Neural progenitor cell (in vitro differentiated cells): ENCODE data around the gene HNF4A. TPM values are rescaled to one million over a fixed set of nuclear protein-coding genes. Genes with fewer than 3 reads are reported as not detected.

Experiments
- DNase-seq: peaks from one replicate; pipeline ENCODE4 v3.0.0-alpha.2; 2016; ENCODE audit warnings: low spot score
- H2AFZ ChIP-seq: fragments of 200-600 bp; sonication (generic); replicated peaks from 2 replicates; pipeline ENCODE4 v1.6.1; 2016; ENCODE audit warnings: antibody characterized with exemption
- H3F3A ChIP-seq: fragments of 200-600 bp; sonication (generic); 2 replicates; pipeline ENCODE4 v1.6.1; 2016; ENCODE audit warnings: antibody characterized with exemption, low read depth
- H3K27ac ChIP-seq: fragments of 200-600 bp; sonication (generic); 2 replicates; pipeline ENCODE4 v1.5.1; 2016; ENCODE audit warnings: mild to moderate bottlenecking
- H3K27me3 ChIP-seq: fragments of 200-600 bp; sonication (generic); 2 replicates; pipeline ENCODE4 v1.6.1; 2016; ENCODE audit warnings: mild to moderate bottlenecking, moderate library complexity
- H3K36me3 ChIP-seq: fragments of 200-600 bp; sonication (generic); 2 replicates; pipeline ENCODE4 v1.5.1; 2016
- H3K4me1 ChIP-seq: fragments of 200-600 bp; sonication (generic); 2 replicates; pipeline ENCODE4 v1.6.1; 2016; ENCODE audit warnings: mixed run types
- H3K4me2 ChIP-seq: fragments of 200-600 bp; sonication (generic); 2 replicates; pipeline ENCODE4 v1.6.1; 2016
- H3K4me3 ChIP-seq: fragments of 200-600 bp; sonication (generic); 2 replicates; pipeline ENCODE4 v1.5.1; 2016
- H3K79me2 ChIP-seq: fragments of 200-600 bp; sonication (generic); 2 replicates; pipeline ENCODE4 v1.6.1; 2016; ENCODE audit warnings: low read depth
- H3K9ac ChIP-seq: fragments of 200-600 bp; sonication (generic); 2 replicates; pipeline ENCODE4 v1.6.1; 2016
- H3K9me3 ChIP-seq: fragments of 200-600 bp; sonication (generic); 2 replicates; pipeline ENCODE4 v1.5.1; 2016; ENCODE audit warnings: low read depth
- H4K20me1 ChIP-seq: fragments of 200-600 bp; sonication (generic); 2 replicates; pipeline ENCODE4 v1.6.1; 2016; ENCODE audit warnings: low read depth
- H3K27ac Mint-ChIP-seq: 3 replicates; pipeline ENCODE4 v1.8.0; 2021; ENCODE audit warnings: mixed read lengths
- H3K27me3 Mint-ChIP-seq: 2 replicates; pipeline ENCODE4 v1.8.0; 2022; ENCODE audit warnings: low read depth, mild to moderate bottlenecking, inconsistent platforms, moderate library complexity, mixed read lengths; ENCODE audit not compliant: insufficient read depth
- H3K36me3 Mint-ChIP-seq: 3 replicates; pipeline ENCODE4 v1.8.0; 2021; ENCODE audit warnings: mixed read lengths
- H3K4me1 Mint-ChIP-seq: 3 replicates; pipeline ENCODE4 v1.8.0; 2021; ENCODE audit warnings: mixed read lengths
- H3K4me3 Mint-ChIP-seq: 3 replicates; pipeline ENCODE4 v1.8.0; 2021; ENCODE audit warnings: mild to moderate bottlenecking, moderate library complexity, mixed read lengths
- H3K9me3 Mint-ChIP-seq: 3 replicates; pipeline ENCODE4 v1.8.0; 2020; ENCODE audit warnings: mixed read lengths
- EZH2 ChIP-seq: fragments of 200-600 bp; sonication (generic); IDR thresholded peaks from 2 replicates; pipeline ENCODE4 v1.6.1; 2017; ENCODE audit warnings: antibody characterized with exemption, mild to moderate bottlenecking, moderate library complexity
- EZH2phosphoT487 ChIP-seq: fragments of 200-600 bp; sonication (generic); IDR thresholded peaks from 2 replicates; pipeline ENCODE4 v1.6.1; 2017; ENCODE audit warnings: antibody characterized with exemption
- total RNA-seq: library from RNA; depleted of rRNA; stranded (reverse); fragments of >200 nt; gene quantifications from 2 replicates; pipeline ENCODE4 v1.2.3, GENCODE V29; 2015; ENCODE audit warnings: low replicate concordance
- TF ChIP-seq, protein P1 (sequence below): fragments of 200-600 bp; sonication (generic); IDR thresholded peaks from 2 replicates; pipeline ENCODE4 v1.5.1; 2017; ENCODE audit warnings: antibody characterized with exemption, mild to moderate bottlenecking

HNF4A gene
- total RNA-seq, 1 donor from 2014 or later: 1.6 TPM

- Mint-ChIP-seq H3K36me3 (peaks cover 8% of the 10 kb centered on the region), H3K4me1 (peaks cover 13% of the 10 kb centered on the region), H3K9me3 (no peaks in the 10 kb centered on the region), H3K27me3 (peaks cover 6% of the 10 kb centered on the region), H3K4me3 (no peak overlapping the region), H3K27ac (no peak overlapping the region)
- Histone ChIP-seq H3K27ac (no peak overlapping the region), H3K9ac (no peak overlapping the region), H3K4me2 (no peak overlapping the region), H3K36me3 (no peaks in the 10 kb centered on the region), H4K20me1 (no peaks in the 10 kb centered on the region), H3K79me2 (peaks cover 14% of the 10 kb centered on the region), H3K4me1 (no peaks in the 10 kb centered on the region), H2AFZ (no peak overlapping the region), H3K4me3 (no peak overlapping the region), H3K27me3 (no peaks in the 10 kb centered on the region), H3F3A (no peaks in the 10 kb centered on the region), H3K9me3 (no peaks in the 10 kb centered on the region)
- DNase-seq: no peak
- TF ChIP-seq, protein P1, sequence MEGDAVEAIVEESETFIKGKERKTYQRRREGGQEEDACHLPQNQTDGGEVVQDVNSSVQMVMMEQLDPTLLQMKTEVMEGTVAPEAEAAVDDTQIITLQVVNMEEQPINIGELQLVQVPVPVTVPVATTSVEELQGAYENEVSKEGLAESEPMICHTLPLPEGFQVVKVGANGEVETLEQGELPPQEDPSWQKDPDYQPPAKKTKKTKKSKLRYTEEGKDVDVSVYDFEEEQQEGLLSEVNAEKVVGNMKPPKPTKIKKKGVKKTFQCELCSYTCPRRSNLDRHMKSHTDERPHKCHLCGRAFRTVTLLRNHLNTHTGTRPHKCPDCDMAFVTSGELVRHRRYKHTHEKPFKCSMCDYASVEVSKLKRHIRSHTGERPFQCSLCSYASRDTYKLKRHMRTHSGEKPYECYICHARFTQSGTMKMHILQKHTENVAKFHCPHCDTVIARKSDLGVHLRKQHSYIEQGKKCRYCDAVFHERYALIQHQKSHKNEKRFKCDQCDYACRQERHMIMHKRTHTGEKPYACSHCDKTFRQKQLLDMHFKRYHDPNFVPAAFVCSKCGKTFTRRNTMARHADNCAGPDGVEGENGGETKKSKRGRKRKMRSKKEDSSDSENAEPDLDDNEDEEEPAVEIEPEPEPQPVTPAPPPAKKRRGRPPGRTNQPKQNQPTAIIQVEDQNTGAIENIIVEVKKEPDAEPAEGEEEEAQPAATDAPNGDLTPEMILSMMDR: no peak
Measured at GRCh38 chr20:44478206-44478605, 122.7 kb downstream of the HNF4A start.

DNA sequence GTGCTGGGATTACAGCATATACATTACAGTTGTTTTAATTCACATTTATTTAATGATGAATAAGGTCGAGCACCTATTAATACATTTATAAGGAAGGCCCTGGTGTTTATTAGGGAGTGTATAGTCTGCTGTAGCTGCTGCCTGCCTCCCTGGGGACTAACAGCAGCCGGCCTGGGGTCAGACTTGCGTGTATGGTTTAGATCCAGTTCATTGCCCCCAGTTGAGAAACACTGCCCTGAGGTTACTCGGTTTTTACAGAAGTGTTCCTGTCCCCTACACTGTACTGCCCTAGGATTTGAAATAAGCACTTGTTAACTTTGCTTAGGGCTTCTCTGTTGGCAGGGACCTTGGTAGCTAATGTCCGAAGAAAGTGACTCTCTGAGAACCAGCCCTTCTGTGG lies 124.1 kb downstream of the HNF4A start:
- no peak overlapping the region for H3K4me3 Mint-ChIP-seq
- peaks cover 8% of the 10 kb centered on the region for H3K36me3 Mint-ChIP-seq
- no peaks in the 10 kb centered on the region for H4K20me1 ChIP-seq
- no peak overlapping the region for H2AFZ ChIP-seq
- no peaks in the 10 kb centered on the region for H3F3A ChIP-seq
- no peak for DNase-seq
- no peak overlapping the region for H3K4me2 ChIP-seq
- H3K27ac Mint-ChIP-seq: no peak overlapping the region
- H3K27me3 ChIP-seq: no peaks in the 10 kb centered on the region
- peaks cover 2% of the 10 kb centered on the region for H3K27me3 Mint-ChIP-seq
- peaks cover 14% of the 10 kb centered on the region for H3K79me2 ChIP-seq
- no peaks in the 10 kb centered on the region for H3K36me3 ChIP-seq
- no peaks in the 10 kb centered on the region for H3K9me3 ChIP-seq
- no peak overlapping the region for H3K9ac ChIP-seq
- no peak for TF ChIP-seq EZH2phosphoT487
- TF ChIP-seq, protein P1: no peak
- TF ChIP-seq EZH2: no peak
- no peak overlapping the region for H3K27ac ChIP-seq
- H3K4me1 ChIP-seq: no peaks in the 10 kb centered on the region
- H3K4me1 Mint-ChIP-seq: peaks cover 13% of the 10 kb centered on the region
- no peaks in the 10 kb centered on the region for H3K9me3 Mint-ChIP-seq
- H3K4me3 ChIP-seq: no peak overlapping the region

GRCh38 chr20:44480097-44480496 lies 124.6 kb downstream of the HNF4A start:
- Histone ChIP-seq H3K36me3 (no peaks in the 10 kb centered on the region), H4K20me1 (no peaks in the 10 kb centered on the region), H3K4me1 (no peaks in the 10 kb centered on the region), H3K79me2 (peaks cover 14% of the 10 kb centered on the region), H3K4me2 (no peak overlapping the region), H2AFZ (no peak overlapping the region), H3K9ac (no peak overlapping the region), H3F3A (no peaks in the 10 kb centered on the region), H3K4me3 (no peak overlapping the region), H3K27ac (no peak overlapping the region), H3K27me3 (no peaks in the 10 kb centered on the region), H3K9me3 (no peaks in the 10 kb centered on the region)
- peaks cover 9% of the 10 kb centered on the region for H3K36me3 Mint-ChIP-seq
- no peak overlapping the region for H3K4me3 Mint-ChIP-seq
- H3K27ac Mint-ChIP-seq: no peak overlapping the region
- H3K4me1 Mint-ChIP-seq: peaks cover 9% of the 10 kb centered on the region
- TF ChIP-seq EZH2phosphoT487: no peak
- TF ChIP-seq, protein P1: no peak
- TF ChIP-seq EZH2: no peak
- no peaks in the 10 kb centered on the region for H3K9me3 Mint-ChIP-seq
- H3K27me3 Mint-ChIP-seq: no peaks in the 10 kb centered on the region
- DNase-seq: no peak
